ENCODE results near the gene OR56A3.

Gene OR56A3, protein sequence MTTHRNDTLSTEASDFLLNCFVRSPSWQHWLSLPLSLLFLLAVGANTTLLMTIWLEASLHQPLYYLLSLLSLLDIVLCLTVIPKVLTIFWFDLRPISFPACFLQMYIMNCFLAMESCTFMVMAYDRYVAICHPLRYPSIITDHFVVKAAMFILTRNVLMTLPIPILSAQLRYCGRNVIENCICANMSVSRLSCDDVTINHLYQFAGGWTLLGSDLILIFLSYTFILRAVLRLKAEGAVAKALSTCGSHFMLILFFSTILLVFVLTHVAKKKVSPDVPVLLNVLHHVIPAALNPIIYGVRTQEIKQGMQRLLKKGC

DNA sequence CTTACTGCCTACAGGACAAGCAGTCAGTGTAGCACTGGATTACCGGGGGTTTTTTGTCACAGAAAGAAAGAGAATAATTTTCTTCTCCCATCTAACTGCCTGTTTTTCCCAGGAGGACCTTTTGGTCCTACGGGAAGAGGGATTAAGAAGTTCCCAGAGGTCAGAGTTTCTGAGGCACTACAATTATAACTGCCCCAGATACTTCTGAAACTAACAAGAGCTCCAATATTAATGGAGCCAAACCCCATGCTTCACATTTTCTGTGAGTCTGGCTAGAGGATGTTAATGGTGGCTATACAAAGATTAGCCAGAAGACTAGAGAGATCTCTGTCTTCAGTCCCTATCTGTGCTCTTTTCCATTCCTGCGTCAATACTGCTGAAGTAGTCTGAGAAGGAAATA lies at the start of gene OR56A3:
OR56A3 (plus strand) TSS at position 301 of the 400 bp plus-strand sequence. CDS start 5,096 bp downstream, outside the sequence.
- H3K9me3 Mint-ChIP-seq, result peaks cover 1 to 11% of the 10 kb centered on the region in 2 donors
- H3K27ac Mint-ChIP-seq, result no peak within 1 kb of the TSS
- peaks cover 0 to 5% of the 10 kb centered on the region in 2 donors for H3K27me3 Mint-ChIP-seq
- ATAC-seq (replicated peaks) (no peak), DNase-seq (no peak)
- no peak within 1 kb of the TSS for H3K4me3 Mint-ChIP-seq
- H3K4me1 Mint-ChIP-seq, result no peaks in the 10 kb centered on the region
- no peaks in the 10 kb centered on the region for H3K36me3 Mint-ChIP-seq

DNA sequence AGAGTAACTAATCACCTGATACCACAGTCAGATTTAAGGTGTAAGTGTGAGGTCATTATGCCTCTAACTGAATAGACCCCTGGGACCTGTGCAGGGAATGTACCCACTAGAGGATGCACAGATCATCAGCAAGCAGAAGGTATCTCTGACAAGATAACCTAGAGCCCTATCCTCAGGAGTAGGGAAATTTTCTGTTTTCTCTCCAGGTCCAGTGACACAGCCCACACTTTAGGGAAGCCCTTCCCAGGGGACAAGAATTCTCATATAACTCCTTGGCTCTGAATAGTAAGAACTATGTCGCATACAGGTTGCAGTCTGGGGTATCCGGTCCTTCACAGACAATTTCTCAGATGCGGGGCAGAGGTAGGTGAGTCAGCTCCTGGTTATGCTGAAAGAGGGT lies 49.1 kb upstream of the OR56A3 start, which contains the start of gene OR52E5:
OR52E5 (plus strand) TSS at position 301 of the 400 bp plus-strand sequence. CDS start 7,569 bp downstream, outside the sequence.
- H3K4me3 Mint-ChIP-seq, result no peak within 1 kb of the TSS
- DNase-seq, result no peak

DNA sequence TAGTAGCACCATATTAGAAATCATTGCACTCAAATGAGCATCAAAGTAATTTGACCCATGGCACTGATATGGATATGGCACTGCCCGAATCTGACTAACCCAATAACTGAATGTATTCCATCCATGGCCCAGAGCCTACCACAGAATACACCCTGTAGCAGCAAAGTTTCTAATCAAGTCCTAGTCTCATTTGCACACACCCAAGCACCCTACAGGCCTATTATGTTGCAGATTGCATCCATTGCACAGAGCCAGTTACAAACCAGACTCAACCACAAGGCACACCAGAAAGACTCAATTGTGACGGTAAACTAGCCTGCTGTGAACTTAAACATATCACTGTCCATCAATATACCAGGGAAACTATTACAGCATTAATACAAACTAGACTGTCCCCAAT lies 42.5 kb upstream of the OR56A3 start:
- no peak overlapping the region for H3K27ac Mint-ChIP-seq
- no peak overlapping the region for H3K4me3 Mint-ChIP-seq
- H3K4me1 Mint-ChIP-seq, result no peaks in the 10 kb centered on the region
- ATAC-seq (replicated peaks), result no peak
- DNase-seq, result no peak
- no peaks in the 10 kb centered on the region for H3K9me3 Mint-ChIP-seq
- H3K27me3 Mint-ChIP-seq, result no peaks in the 10 kb centered on the region
- H3K36me3 Mint-ChIP-seq, result no peaks in the 10 kb centered on the region

More for the DNA sequence above, 49.1 kb upstream of the OR56A3 start, which contains the start of gene OR52E5:
- H3K27me3 Mint-ChIP-seq, result peaks cover 0 to 4% of the 10 kb centered on the region in 2 donors
- H3K27ac Mint-ChIP-seq, result no peak within 1 kb of the TSS
- no peak for ATAC-seq (replicated peaks)
- H3K36me3 Mint-ChIP-seq, result no peaks in the 10 kb centered on the region
- no peaks in the 10 kb centered on the region for H3K9me3 Mint-ChIP-seq
- H3K4me1 Mint-ChIP-seq, result no peaks in the 10 kb centered on the region

DNA sequence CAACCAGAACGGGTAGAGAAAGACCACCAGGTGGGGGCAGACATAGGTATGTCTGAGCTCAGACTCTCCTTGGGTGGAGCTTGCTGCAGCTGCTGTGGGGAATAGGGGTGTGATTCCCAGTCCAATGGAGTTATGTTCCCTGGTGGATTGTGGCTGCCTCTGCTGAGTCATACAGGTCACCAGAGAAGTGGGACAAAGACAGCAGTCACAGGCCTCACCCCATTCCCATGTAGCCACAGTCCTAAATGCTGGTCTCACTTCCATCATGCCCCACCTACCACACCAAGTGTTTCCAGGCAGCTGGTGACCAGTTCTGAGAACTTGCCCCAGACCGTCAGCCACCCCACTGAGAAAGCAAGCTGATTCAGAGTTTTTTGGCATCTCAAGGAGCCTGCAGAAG lies 31.5 kb upstream of the OR56A3 start:
- DNase-seq (no peak), ATAC-seq (replicated peaks) (no peak)
- no peak overlapping the region for H3K4me3 Mint-ChIP-seq
- peaks cover 2 to 9% of the 10 kb centered on the region in 2 donors for H3K9me3 Mint-ChIP-seq
- no peaks in the 10 kb centered on the region for H3K4me1 Mint-ChIP-seq
- H3K36me3 Mint-ChIP-seq, result peaks cover 0 to 4% of the 10 kb centered on the region in 2 donors
- H3K27ac Mint-ChIP-seq, result no peak overlapping the region
- H3K27me3 Mint-ChIP-seq, result peaks cover 21 to 33% of the 10 kb centered on the region in 2 donors

DNA sequence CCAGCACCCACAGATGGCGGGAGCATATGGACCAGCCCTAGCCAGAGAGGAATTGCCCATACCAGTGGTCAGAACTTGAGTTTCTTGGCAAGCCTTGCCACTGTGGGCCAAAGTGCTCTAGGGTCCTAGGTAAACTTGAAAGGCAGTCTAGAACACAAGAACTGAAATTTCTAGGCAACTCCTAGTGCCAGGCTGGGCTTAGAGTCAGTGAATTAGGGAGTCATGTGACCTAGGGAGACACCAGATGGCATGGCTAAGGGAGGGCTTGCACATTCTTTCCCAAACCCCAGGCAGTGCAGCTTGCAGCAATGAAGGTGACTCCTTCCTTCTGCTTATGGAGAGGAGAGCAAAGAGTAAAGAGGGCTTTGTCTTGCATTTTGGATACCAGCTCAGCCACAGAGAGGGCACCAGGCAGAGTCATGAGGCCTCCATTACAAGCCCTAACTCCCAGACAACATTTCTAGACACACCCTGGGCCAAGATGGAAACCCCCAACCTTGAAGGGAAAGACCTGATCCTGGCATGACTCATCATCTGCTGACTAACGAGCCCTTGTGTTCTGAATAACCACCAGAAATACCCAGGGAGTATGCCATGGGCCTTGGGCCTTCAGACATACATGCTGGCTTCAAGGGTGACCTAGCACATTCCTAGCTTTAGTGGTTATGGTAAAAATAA lies 19.2 kb upstream of the OR56A3 start:
- no peak overlapping the region for H3K4me3 Mint-ChIP-seq
- H3K4me1 Mint-ChIP-seq, result peaks cover 0 to 2% of the 10 kb centered on the region in 2 donors
- H3K36me3 Mint-ChIP-seq, result peaks cover 0 to 1% of the 10 kb centered on the region in 2 donors
- DNase-seq, result peak; percentile 24
- H3K27me3 Mint-ChIP-seq, result no peaks in the 10 kb centered on the region
- H3K9me3 Mint-ChIP-seq, result peaks cover 9 to 13% of the 10 kb centered on the region in 2 donors
- H3K27ac Mint-ChIP-seq, result no peak overlapping the region
- peak; percentile 65 to 95 for ATAC-seq (replicated peaks)

DNA sequence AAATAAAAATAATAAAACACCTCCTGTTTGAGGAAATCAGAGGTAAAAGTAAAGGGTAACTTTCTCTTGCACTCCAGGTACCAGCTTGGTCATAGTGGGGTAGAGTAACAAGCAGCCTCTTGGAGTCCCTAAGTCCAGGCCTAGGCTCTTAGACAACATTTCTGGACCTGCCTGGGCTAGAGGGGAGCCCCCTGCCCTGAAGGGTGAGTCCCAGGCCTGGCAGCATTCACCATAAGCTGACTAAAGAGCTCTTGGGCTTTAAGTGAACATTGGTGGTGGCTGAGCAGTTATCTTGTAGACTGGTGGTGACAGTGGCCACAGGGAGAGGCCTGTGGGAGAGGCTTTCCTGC lies 18.6 kb upstream of the OR56A3 start:
- no peaks in the 10 kb centered on the region for H3K27me3 Mint-ChIP-seq
- H3K4me3 Mint-ChIP-seq, result no peak overlapping the region
- no peak for DNase-seq
- peak; percentile 42 to 70 for ATAC-seq (replicated peaks)
- H3K9me3 Mint-ChIP-seq, result peaks cover 9 to 17% of the 10 kb centered on the region in 2 donors
- H3K27ac Mint-ChIP-seq, result no peak overlapping the region
- peaks cover 0 to 1% of the 10 kb centered on the region in 2 donors for H3K36me3 Mint-ChIP-seq
- H3K4me1 Mint-ChIP-seq, result peaks cover 0 to 2% of the 10 kb centered on the region in 2 donors

DNA sequence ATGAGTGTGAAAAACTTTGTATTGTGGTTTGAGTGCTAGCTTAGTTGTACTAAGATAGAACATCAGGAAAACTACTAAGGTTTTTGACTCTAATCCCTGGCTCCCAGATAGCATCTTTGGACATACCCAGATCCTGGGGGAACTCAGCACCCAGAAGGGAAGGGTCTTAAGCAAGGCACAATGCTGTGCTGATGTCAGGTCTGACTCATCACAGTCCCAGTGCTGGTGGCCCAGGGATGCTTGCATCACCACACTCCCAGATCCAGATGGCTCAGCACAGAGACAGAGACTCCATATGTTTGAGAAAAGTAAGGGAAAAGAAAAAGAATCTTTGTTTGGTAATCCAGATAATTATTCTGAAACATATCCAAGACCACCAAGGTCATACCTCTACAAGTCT lies 18.3 kb upstream of the OR56A3 start:
- Mint-ChIP-seq H3K27ac (no peak overlapping the region), H3K27me3 (no peaks in the 10 kb centered on the region), H3K9me3 (peaks cover 11 to 21% of the 10 kb centered on the region in 2 donors), H3K4me1 (peaks cover 0 to 2% of the 10 kb centered on the region in 2 donors), H3K36me3 (peaks cover 0 to 1% of the 10 kb centered on the region in 2 donors), H3K4me3 (no peak overlapping the region)
- no peak for DNase-seq
- no peak for ATAC-seq (replicated peaks)

DNA sequence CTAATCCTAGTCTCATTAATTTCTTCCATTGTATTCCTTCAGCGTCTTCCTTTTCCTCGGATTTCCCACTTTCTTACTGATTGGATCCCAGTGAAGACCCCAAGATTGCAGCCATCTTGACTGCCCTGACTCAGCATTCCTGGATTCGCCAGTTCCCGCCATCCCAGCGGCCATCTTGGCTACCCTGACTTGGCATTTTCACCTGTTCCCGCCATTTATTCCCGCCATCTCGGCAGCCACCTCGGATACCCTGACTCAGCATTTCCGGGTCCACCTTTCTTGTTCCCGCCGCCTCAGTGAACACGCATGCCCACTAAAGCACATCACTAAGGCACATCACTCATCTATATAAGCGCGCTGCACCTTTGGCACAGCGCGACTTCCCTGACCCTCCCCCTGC lies 13.8 kb upstream of the OR56A3 start:
- ATAC-seq (replicated peaks) (no peak), DNase-seq (no peak)
- Mint-ChIP-seq H3K36me3 (no peaks in the 10 kb centered on the region), H3K4me3 (no peak overlapping the region), H3K9me3 (peaks cover 28 to 42% of the 10 kb centered on the region in 2 donors), H3K4me1 (peaks cover 0 to 2% of the 10 kb centered on the region in 2 donors), H3K27me3 (no peaks in the 10 kb centered on the region), H3K27ac (no peak overlapping the region)

DNA sequence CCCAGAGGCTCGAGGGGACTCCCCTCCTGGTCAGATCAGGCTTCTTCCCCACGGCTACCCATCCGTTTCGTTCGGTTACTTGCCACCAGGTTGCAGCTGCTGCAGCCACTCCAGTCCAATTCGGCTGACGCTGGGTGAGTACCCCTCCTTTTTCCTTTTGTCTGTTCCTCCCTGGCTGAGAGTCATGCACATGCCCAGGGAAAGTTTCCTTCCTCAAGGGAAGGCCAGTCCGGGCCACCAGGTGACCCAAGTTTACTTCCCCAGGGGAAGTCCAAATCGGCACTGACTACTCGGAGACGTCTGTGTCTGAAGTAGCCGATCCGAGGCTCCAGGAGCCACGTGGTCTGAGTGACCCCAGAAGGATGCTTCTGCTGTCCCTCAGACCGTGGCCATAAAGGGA lies 13.2 kb upstream of the OR56A3 start:
- Mint-ChIP-seq H3K27me3 (no peaks in the 10 kb centered on the region), H3K36me3 (no peaks in the 10 kb centered on the region), H3K4me1 (no peaks in the 10 kb centered on the region), H3K9me3 (peaks cover 27 to 41% of the 10 kb centered on the region in 2 donors), H3K27ac (no peak overlapping the region), H3K4me3 (no peak overlapping the region)
- ATAC-seq (replicated peaks) (no peak), DNase-seq (no peak)

DNA sequence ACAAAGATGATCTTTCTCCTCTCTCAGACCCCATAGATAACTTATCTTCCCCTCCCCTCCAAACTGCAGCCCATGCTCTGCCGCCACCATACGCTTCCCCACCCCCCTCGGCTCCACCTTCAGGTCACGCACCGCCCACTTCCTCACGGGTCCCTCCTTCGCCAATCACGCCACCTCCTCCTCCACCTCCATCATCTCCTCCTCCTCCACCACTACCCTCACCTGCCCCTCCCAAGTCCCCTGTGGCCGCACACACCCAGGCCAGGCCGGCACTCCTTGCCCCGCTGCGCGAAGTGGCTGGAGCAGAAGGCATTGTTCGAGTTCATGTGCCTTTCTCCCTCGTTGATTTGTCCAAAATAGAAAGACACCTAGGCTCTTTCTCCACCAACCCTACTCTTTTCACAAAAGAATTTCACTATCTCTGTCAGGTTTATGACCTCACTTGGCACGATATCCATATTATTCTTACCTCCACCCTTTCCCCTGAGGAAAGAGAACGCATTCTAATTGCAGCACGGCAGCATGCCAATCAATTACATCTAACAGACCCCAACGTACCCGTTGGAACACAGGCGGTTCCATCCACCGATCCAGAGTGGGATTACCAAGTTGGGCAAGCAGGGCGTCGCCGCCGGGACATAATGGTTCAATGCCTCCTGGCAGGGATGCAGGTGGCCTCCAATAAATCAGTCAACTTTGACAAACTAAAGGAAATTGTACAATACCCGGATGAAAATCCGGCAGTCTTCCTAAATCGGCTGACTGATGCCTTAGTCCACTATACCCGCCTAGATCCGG lies 12.3 kb upstream of the OR56A3 start:
- DNase-seq, result no peak
- H3K9me3 Mint-ChIP-seq, result peaks cover 21 to 38% of the 10 kb centered on the region in 2 donors
- no peak overlapping the region for H3K4me3 Mint-ChIP-seq
- H3K27ac Mint-ChIP-seq, result no peak overlapping the region
- no peaks in the 10 kb centered on the region for H3K36me3 Mint-ChIP-seq
- H3K4me1 Mint-ChIP-seq, result no peaks in the 10 kb centered on the region
- no peak for ATAC-seq (replicated peaks)
- H3K27me3 Mint-ChIP-seq, result no peaks in the 10 kb centered on the region

DNA sequence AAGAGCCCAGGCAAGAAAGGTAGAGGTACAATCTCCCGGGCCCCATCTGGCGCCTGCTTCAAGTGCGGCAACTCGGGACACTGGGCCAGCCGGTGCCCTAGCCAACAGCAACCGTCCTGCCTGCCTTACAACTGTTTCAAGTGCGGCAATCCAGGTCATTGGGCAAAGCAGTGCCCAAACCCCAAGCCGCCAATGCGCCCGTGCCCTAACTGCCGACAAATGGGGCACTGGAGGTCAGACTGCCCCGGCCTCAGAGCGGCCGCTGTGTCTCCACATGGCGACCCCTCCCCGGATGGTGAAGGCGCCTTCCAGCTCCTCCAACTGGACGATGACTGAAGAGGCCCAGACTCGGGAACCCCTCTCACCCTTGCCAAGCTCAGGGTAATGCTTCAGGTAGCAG lies 11.4 kb upstream of the OR56A3 start:
- no peak for ATAC-seq (replicated peaks)
- Mint-ChIP-seq H3K36me3 (no peaks in the 10 kb centered on the region), H3K27me3 (no peaks in the 10 kb centered on the region), H3K27ac (no peak overlapping the region), H3K9me3 (peaks cover 19 to 33% of the 10 kb centered on the region in 2 donors), H3K4me1 (no peaks in the 10 kb centered on the region), H3K4me3 (no peak overlapping the region)
- no peak for DNase-seq

DNA sequence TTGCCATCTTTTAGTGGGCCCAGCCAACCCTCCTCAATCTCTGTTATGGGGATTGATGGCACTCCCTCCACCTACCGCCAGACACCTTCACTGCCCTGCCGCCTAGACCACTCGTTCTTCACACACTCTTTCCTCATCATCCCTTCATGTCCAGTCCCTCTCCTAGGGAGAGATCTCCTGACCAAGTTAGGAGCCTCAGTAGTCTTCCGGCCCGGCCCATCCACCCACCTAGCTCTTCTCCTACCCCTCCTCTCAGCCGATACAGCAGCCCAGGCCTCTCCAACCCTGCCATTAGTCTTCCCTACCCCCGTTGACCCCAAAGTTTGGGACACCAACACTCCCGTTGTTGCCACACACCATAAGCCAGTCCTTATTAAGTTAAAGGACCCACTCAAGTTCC lies 11.0 kb upstream of the OR56A3 start:
- Mint-ChIP-seq H3K27me3 (no peaks in the 10 kb centered on the region), H3K27ac (no peak overlapping the region), H3K36me3 (no peaks in the 10 kb centered on the region), H3K9me3 (peaks cover 19 to 31% of the 10 kb centered on the region in 2 donors), H3K4me1 (no peaks in the 10 kb centered on the region), H3K4me3 (no peak overlapping the region)
- ATAC-seq (replicated peaks) (no peak), DNase-seq (no peak)

DNA sequence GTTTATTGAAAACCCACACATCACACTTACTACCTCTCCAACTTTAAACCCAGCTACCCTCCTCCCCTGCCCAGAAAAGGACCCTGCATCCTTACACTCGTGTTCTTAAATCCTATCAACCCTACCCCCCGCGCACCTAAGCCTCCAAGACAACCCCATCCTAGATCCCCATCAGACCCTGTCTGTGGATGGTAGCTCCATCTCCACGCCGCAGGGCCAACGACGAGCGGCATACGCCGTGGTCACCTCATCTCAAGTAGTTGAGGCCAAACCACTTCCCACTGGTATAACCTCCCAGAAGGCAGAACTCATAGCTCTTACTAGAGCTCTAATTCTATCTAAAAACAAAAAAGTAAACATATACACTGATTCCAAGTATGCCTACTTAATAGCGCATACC lies 9.4 kb upstream of the OR56A3 start:
- no peak for ATAC-seq (replicated peaks)
- peaks cover 27 to 31% of the 10 kb centered on the region in 2 donors for H3K9me3 Mint-ChIP-seq
- H3K27ac Mint-ChIP-seq, result no peak overlapping the region
- H3K27me3 Mint-ChIP-seq, result no peaks in the 10 kb centered on the region
- DNase-seq, result no peak
- no peaks in the 10 kb centered on the region for H3K4me1 Mint-ChIP-seq
- H3K4me3 Mint-ChIP-seq, result no peak overlapping the region
- H3K36me3 Mint-ChIP-seq, result no peaks in the 10 kb centered on the region

DNA sequence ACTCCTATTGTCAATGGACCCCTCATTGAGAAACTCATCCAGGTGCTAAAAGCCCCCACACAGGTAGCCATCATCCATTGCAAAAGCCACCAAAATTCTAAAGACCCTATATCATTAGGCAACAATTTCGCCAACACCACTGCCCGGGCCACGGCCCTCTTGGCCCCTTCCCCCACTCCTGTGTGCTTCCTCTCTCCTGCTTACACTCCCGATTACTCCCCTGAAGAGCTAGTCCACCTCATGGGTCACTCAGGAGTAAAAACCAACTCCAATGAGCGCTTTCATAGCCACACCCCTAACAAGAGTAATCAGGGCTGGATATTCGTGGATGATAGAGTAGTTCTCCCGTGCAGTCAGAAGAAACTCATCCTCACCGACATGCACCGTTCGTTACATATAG lies 8.9 kb upstream of the OR56A3 start:
- ATAC-seq (replicated peaks) (no peak), DNase-seq (no peak)
- no peaks in the 10 kb centered on the region for H3K4me1 Mint-ChIP-seq
- H3K4me3 Mint-ChIP-seq, result no peak overlapping the region
- H3K27me3 Mint-ChIP-seq, result no peaks in the 10 kb centered on the region
- H3K9me3 Mint-ChIP-seq, result peaks cover 31 to 32% of the 10 kb centered on the region in 2 donors
- no peaks in the 10 kb centered on the region for H3K36me3 Mint-ChIP-seq
- no peak overlapping the region for H3K27ac Mint-ChIP-seq

All from stimulated activated naive B cell treated with anti-CD40 and anti-IgM and Interleukin-4, amounts not matched to agents 10 μg/mL and 1 μg/mL and 100 μg/mL, for 72 hours (primary cell).